GM19438 (cell line): ENCODE data around the gene OR2AJ1.

ENCODE experiments used
- ATAC-seq: cut with Tn5 transposase; IDR thresholded peaks from one replicate; pipeline ENCODE4 v1.9.1; 2021; ENCODE audit warnings: low read depth; ENCODE audit not compliant: unreplicated experiment

OR2AJ1 gene

DNA sequence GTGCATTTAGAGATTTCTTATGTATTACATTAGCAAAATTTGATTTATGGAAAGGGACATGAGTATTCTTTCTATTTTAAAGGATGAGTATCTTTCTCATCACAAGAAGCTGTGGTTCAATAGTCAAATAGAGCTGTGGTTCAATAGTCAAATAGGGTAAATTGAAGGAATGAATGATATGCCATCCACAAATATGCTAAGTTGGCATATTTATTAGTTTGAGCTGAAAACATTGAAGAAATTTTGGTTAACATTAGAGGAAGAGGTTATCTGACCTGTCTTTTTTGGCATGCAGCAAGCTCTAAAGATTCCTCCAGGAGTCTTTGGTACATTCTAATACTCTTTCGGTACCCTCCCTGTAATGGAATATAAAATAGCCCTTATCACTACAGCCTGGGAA, 28.7 kb downstream of the OR2AJ1 start:
- ATAC-seq: no peak

DNA sequence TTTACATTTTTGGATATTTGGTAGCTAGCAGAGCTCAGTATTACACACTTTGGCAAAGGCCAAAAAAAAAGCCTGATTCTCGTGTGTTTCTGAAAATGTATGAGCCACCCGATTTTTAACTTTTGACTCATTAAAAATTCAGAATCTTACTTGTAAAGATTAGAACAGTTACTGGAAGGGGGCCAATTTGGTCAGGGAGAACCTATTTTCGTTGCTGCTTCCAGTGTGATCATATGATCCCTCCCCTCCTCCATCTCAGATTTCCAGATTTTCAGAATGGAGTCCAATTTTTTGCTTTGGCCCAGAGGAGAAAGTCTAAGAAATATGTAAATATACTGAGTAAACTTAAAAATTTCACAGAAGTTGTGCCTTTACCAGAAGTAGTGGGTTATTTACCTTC, 37.1 kb downstream of the OR2AJ1 start:
- ATAC-seq: no peak

DNA sequence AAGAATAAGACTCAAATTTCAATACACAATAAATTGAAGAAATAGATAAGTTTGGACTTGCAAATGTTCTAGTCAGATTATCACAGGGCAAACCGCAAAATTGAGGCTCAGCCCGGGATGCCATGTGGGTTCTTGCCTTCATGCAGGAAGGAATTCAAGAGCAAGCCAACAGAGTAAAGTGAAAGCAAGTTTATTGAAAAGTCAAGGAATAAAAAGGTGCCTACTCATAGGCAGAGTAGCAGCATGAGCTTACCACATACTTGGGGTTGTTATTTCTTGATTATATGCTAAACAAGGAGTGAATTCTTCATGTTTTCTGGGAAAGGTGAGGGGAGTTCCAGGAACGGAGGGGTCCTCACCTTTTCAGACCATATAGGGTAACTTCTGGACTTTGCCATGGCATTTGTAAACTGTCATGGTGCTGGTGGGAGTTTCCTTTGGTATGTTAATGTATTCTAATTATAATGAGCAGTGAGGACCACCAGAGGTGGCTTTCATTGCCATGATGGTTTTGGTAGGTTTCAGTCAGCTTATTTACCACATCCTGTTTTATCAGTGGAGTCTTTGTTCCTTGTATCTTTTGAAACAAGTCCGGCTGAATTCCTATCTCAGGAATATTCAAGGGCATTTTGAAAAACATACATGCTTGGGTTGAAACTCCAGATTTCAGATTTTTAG, 38.4 kb downstream of the OR2AJ1 start:
- no peak for ATAC-seq

DNA sequence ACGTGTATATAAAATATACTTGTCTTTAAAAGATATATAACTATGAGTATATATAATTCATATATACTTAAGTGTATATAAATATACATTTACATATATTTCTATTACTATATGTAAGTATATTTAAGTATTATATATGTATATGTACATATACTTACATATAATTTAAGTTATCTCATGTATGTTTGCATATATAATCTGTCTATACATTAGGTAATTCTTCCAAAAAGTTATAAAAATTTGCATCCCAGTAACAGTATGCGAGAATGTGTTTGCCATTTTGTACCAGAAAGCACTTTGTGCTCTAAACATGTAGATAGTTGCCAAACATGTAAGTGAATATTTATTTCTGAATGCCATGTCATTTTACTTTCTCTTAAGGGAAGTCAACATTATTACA, 40.2 kb downstream of the OR2AJ1 start, which contains the start of gene OR2AK2:
Gene OR2AK2 (plus strand): TSS at position 301 of the 400 bp plus-strand sequence. CDS start 144 bp downstream, outside the sequence.
- no peak for ATAC-seq

DNA sequence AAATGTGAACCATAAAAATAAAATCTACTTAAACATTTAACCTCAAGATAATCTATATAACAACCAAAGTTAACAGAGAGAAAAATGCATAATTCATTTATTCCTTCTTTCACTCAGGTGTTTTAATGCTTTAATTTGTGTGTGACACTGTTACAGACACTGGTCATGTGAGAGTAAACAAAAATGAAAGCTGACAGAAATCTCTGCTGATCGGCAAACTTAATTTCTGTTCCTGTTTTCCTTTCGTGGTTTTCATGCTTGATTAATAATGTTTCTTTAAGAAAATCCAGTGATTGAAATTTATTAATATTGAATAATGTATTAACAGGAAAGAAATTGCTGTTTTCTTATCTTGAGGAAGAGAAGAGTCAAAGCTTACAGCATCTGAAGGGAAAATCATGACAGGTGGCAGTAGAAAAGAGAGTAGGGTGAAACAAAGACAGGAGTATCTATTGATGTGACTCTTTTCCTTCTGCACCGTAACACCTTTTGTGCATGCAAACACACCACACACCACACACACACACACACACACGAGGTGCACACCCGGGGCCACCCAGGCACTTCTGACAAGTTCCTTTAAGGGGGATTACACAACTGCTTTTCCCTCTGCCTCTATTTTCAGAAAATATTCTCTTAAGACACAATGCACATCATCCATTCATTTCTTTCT, 42.0 kb downstream of the OR2AJ1 start:
- peak; percentile 72 for ATAC-seq
